Gastrocnemius medialis (tissue), 4 donors: ENCODE data around the gene ITGAL.

Experiments
- CTCF ChIP-seq, 5 experiments: fragments of 450-650 bp in 3 of 5; fragments of 200-600 bp in 2 of 5; sonication (generic) in 2 of 5; IDR thresholded peaks in 4 of 5; conservative IDR thresholded peaks in 1 of 5; 1 replicate in 4 of 5; 2 replicates in 1 of 5; pipeline ENCODE4 v1.5.1; 2016 to 2019; ENCODE audit warnings: antibody characterized with exemption in 5 of 5, mild to moderate bottlenecking in 3 of 5, moderate library complexity in 3 of 5
- POLR2A ChIP-seq, 2 donors: fragments of 450-650 bp; IDR thresholded peaks; one replicate each; pipeline ENCODE4 v1.6.1; 2017; ENCODE audit warnings: antibody characterized with exemption in 2 of 2, mild to moderate bottlenecking in 2 of 2, moderate library complexity in 2 of 2

- TF ChIP-seq CTCF (IDR thresholded peaks at IDR 0.05 in 4 of 5, conservative IDR thresholded peaks at IDR 0.05 in 1 of 5) (no peak), POLR2A (IDR thresholded peaks at IDR 0.05) (no peak)
These were observed 37.7 kb upstream of the ITGAL start for GRCh38 chr16:30434852-30435251.
